Osteoblast (primary cell): Measurements from ENCODE around the gene CD84. TPM values are rescaled to one million over a fixed set of nuclear protein-coding genes. Genes with fewer than 3 reads are reported as not detected.

Experiments
- DNase-seq: peaks from one replicate; pipeline ENCODE4 v3.0.0; 2011; ENCODE audit warnings: low spot score, mixed read lengths; ENCODE audit not compliant: insufficient read length; ENCODE audit errors: missing footprints
- H2AFZ ChIP-seq: 2 replicates; pipeline ENCODE4 v1.6.0; 2011; ENCODE audit warnings: mild to moderate bottlenecking, low read length
- H3K27ac ChIP-seq: 2 replicates; pipeline ENCODE4 v1.5.1; 2011; ENCODE audit warnings: mild to moderate bottlenecking, low read depth, low read length, moderate library complexity
- H3K27me3 ChIP-seq: 2 replicates; pipeline ENCODE4 v1.6.0; 2012; ENCODE audit warnings: mild to moderate bottlenecking, control low read depth, inconsistent platforms, low read length, moderate library complexity; ENCODE audit not compliant: insufficient read depth
- H3K36me3 ChIP-seq: 2 replicates; pipeline ENCODE4 v1.5.1; 2011; ENCODE audit warnings: mild to moderate bottlenecking, low read length, control low read depth, moderate library complexity; ENCODE audit not compliant: insufficient read depth
- H3K4me1 ChIP-seq: 2 replicates; pipeline ENCODE4 v1.5.1; 2011; ENCODE audit warnings: mild to moderate bottlenecking, low read length, control low read depth, moderate library complexity; ENCODE audit not compliant: insufficient read depth
- H3K4me2 ChIP-seq: 2 replicates; pipeline ENCODE4 v1.6.0; 2011; ENCODE audit warnings: mild to moderate bottlenecking, low read length; ENCODE audit not compliant: insufficient read depth
- H3K4me3 ChIP-seq: fragments of 200-600 bp; sonication (generic); 3 replicates; pipeline ENCODE4 v1.5.1; 2012; ENCODE audit warnings: mild to moderate bottlenecking, low read length, inconsistent platforms; ENCODE audit not compliant: insufficient read depth
- H3K79me2 ChIP-seq: 2 replicates; pipeline ENCODE4 v1.6.0; 2012; ENCODE audit warnings: mild to moderate bottlenecking, low read length, control low read depth, inconsistent platforms; ENCODE audit not compliant: insufficient read depth
- H3K9me3 ChIP-seq: 2 replicates; pipeline ENCODE4 v1.5.1; 2011; ENCODE audit warnings: low read depth, low read length, control low read depth
- H4K20me1 ChIP-seq: 2 replicates; pipeline ENCODE4 v1.6.0; 2012; ENCODE audit warnings: mild to moderate bottlenecking, low read length, control low read depth; ENCODE audit not compliant: insufficient read depth
- total RNA-seq: library from RNA; depleted of rRNA; stranded (reverse); fragments of >200 nt; gene quantifications from 2 replicates; pipeline ENCODE4 v1.2.3, GENCODE V29; 2012
- TF ChIP-seq, protein P1 (sequence below): IDR thresholded peaks from 2 replicates; pipeline ENCODE4 v1.5.1; 2011; ENCODE audit warnings: mild to moderate bottlenecking, low read depth, low read length, moderate library complexity; ENCODE audit errors: extremely low read depth

CD84 gene
- total RNA-seq, 1 donor: 0.36 TPM

GRCh38 chr1:160619742-160620277 lies 40.5 kb upstream of the CD84 start:
- TF ChIP-seq, protein P1, sequence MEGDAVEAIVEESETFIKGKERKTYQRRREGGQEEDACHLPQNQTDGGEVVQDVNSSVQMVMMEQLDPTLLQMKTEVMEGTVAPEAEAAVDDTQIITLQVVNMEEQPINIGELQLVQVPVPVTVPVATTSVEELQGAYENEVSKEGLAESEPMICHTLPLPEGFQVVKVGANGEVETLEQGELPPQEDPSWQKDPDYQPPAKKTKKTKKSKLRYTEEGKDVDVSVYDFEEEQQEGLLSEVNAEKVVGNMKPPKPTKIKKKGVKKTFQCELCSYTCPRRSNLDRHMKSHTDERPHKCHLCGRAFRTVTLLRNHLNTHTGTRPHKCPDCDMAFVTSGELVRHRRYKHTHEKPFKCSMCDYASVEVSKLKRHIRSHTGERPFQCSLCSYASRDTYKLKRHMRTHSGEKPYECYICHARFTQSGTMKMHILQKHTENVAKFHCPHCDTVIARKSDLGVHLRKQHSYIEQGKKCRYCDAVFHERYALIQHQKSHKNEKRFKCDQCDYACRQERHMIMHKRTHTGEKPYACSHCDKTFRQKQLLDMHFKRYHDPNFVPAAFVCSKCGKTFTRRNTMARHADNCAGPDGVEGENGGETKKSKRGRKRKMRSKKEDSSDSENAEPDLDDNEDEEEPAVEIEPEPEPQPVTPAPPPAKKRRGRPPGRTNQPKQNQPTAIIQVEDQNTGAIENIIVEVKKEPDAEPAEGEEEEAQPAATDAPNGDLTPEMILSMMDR: no peak
- DNase-seq: no peak
- H3K36me3 ChIP-seq: no peaks in the 10 kb centered on the region
- no peak overlapping the region for H3K4me3 ChIP-seq
- no peak overlapping the region for H2AFZ ChIP-seq
- no peaks in the 10 kb centered on the region for H3K79me2 ChIP-seq
- no peaks in the 10 kb centered on the region for H4K20me1 ChIP-seq
- no peaks in the 10 kb centered on the region for H3K9me3 ChIP-seq
- no peak overlapping the region for H3K4me2 ChIP-seq
- no peaks in the 10 kb centered on the region for H3K27me3 ChIP-seq
- no peak overlapping the region for H3K27ac ChIP-seq
- H3K4me1 ChIP-seq: no peaks in the 10 kb centered on the region

GRCh38 chr1:160618763-160619274 lies 39.5 kb upstream of the CD84 start:
- TF ChIP-seq, protein P1: peak; percentile 20
- H2AFZ ChIP-seq: no peak overlapping the region
- no peaks in the 10 kb centered on the region for H3K79me2 ChIP-seq
- DNase-seq: no peak
- H3K9me3 ChIP-seq: no peaks in the 10 kb centered on the region
- no peak overlapping the region for H3K27ac ChIP-seq
- no peak overlapping the region for H3K4me2 ChIP-seq
- H4K20me1 ChIP-seq: no peaks in the 10 kb centered on the region
- no peaks in the 10 kb centered on the region for H3K27me3 ChIP-seq
- no peak overlapping the region for H3K4me3 ChIP-seq
- H3K4me1 ChIP-seq: no peaks in the 10 kb centered on the region
- H3K36me3 ChIP-seq: no peaks in the 10 kb centered on the region

- no peak overlapping the region for H3K27ac ChIP-seq
- H3K79me2 ChIP-seq: no peaks in the 10 kb centered on the region
- no peaks in the 10 kb centered on the region for H4K20me1 ChIP-seq
- no peaks in the 10 kb centered on the region for H3K36me3 ChIP-seq
- no peaks in the 10 kb centered on the region for H3K9me3 ChIP-seq
- H3K4me1 ChIP-seq: no peaks in the 10 kb centered on the region
- H2AFZ ChIP-seq: no peak overlapping the region
- TF ChIP-seq, protein P1: no peak
- no peak overlapping the region for H3K4me3 ChIP-seq
- H3K27me3 ChIP-seq: no peaks in the 10 kb centered on the region
- no peak for DNase-seq
- no peak overlapping the region for H3K4me2 ChIP-seq
These were observed 39.0 kb upstream of the CD84 start for GRCh38 chr1:160618327-160618726.

- Histone ChIP-seq H3K36me3 (no peaks in the 10 kb centered on the region), H4K20me1 (no peaks in the 10 kb centered on the region), H3K79me2 (no peaks in the 10 kb centered on the region), H2AFZ (no peak overlapping the region), H3K4me2 (no peak overlapping the region), H3K27me3 (no peaks in the 10 kb centered on the region), H3K9me3 (no peaks in the 10 kb centered on the region), H3K27ac (no peak overlapping the region), H3K4me1 (no peaks in the 10 kb centered on the region), H3K4me3 (no peak overlapping the region)
- DNase-seq: no peak
- TF ChIP-seq, protein P1: no peak
These were observed 36.4 kb upstream of the CD84 start for GRCh38 chr1:160615660-160616059.
